ENCODE data around the gene DDAH2. TPM values are rescaled to one million over a fixed set of nuclear protein-coding genes. Genes with fewer than 3 reads are reported as not detected.

Gene DDAH2
- total RNA-seq, 6 experiments from 2014 or later: 16.3 to 27.5 (median 19.1) TPM

DNA sequence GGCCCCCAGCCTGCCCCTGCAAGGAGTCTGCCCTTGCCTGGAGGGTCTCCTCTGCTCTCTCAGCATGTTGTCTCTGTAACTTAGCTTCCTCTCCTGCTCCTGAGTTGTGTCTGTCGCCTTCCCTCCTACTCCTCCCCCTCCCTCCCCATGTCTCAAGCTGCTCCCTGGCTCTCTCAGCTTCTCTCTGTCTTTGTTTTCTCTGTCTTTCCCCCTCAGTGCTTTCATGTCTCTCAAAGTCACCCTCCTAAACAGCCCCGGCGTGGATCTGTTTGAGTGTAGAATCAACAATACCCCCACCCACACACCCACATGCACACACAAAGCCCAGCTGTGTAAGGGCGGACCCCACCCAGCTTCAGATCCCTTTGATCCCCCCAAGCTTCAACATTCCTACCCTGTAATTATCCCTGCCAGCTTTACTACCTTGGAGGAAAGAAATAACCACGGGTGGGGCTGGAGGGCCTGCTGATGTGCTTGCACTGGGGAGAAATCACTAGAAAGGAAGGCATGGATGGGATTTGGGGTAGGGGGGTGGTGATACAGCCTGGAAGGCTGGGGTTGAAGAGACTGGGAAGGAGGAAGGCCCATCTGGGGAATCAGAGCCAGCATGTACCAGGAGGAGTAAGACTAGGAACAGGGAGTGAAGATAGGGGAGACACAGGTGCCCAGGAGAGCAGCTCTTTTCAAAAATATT lies 15.0 kb downstream of the DDAH2 start:
- intact Hi-C loops (cut with DNase I): loop anchor here in 1 of 2 donors (10.0 kb wide), 1 partner anchor 51 kb away; the partner anchor contains the start of gene SAPCD1
- H3K9me3 ChIP-seq: no peaks in the 10 kb centered on the region
- DNase-seq (no peak), ATAC-seq (no peak)
- no peaks in the 10 kb centered on the region for H3K4me1 ChIP-seq
- H3K4me3 ChIP-seq: no peak overlapping the region
- no peak overlapping the region for H3K27ac ChIP-seq
- TF ChIP-seq, protein P1, sequence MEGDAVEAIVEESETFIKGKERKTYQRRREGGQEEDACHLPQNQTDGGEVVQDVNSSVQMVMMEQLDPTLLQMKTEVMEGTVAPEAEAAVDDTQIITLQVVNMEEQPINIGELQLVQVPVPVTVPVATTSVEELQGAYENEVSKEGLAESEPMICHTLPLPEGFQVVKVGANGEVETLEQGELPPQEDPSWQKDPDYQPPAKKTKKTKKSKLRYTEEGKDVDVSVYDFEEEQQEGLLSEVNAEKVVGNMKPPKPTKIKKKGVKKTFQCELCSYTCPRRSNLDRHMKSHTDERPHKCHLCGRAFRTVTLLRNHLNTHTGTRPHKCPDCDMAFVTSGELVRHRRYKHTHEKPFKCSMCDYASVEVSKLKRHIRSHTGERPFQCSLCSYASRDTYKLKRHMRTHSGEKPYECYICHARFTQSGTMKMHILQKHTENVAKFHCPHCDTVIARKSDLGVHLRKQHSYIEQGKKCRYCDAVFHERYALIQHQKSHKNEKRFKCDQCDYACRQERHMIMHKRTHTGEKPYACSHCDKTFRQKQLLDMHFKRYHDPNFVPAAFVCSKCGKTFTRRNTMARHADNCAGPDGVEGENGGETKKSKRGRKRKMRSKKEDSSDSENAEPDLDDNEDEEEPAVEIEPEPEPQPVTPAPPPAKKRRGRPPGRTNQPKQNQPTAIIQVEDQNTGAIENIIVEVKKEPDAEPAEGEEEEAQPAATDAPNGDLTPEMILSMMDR (IDR thresholded peaks at IDR 0.05): no peak
- no peak for TF ChIP-seq POLR2A (IDR thresholded peaks at IDR 0.05)
- H3K27me3 ChIP-seq: no peaks in the 10 kb centered on the region
- WGBS (ENCODE audit: insufficient coverage, low coverage, low lambda C conversion rate, missing lambda C conversion rate): 70% methylated on average over 4 of the region's 5 CpGs
- H3K36me3 ChIP-seq: no peaks in the 10 kb centered on the region

GRCh38 chr6:31713465-31713864 lies 15.6 kb downstream of the DDAH2 start:
- no peak for TF ChIP-seq POLR2A (IDR thresholded peaks at IDR 0.05)
- TF ChIP-seq, protein P1 (IDR thresholded peaks at IDR 0.05): no peak
- H3K9me3 ChIP-seq: no peaks in the 10 kb centered on the region
- WGBS (ENCODE audit: insufficient coverage, low coverage, low lambda C conversion rate, missing lambda C conversion rate): 70% methylated on average over 3 of the region's 4 CpGs
- no peaks in the 10 kb centered on the region for H3K27me3 ChIP-seq
- intact Hi-C loops (cut with DNase I): loop anchor here in 1 of 2 donors (10.0 kb wide), 1 partner anchor 51 kb away; the partner anchor contains the start of gene SAPCD1
- no peaks in the 10 kb centered on the region for H3K36me3 ChIP-seq
- H3K27ac ChIP-seq: no peak overlapping the region
- no peak overlapping the region for H3K4me3 ChIP-seq
- DNase-seq: no peak
- ATAC-seq: no peak
- H3K4me1 ChIP-seq: no peaks in the 10 kb centered on the region

DNA sequence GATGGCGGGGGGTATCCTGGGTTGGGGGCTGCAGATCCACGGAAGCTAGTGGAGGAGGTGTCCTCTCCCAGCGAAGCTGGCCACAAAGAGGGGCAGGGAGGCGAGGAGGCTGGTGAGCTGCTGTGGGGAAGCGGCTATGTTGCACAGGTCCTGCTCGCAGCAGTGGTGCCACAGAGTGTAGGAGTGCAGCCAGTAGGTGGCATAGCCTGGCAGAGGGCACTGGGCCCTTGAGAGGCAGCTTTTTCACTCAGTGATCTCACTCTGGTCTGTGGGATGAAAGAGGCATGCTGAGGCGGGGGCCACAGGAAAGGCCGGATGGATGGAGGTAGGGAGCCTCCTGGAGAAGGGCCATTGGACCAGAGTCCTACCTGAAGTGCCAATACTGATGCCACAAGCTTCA lies 16.8 kb downstream of the DDAH2 start:
- no peaks in the 10 kb centered on the region for H3K4me1 ChIP-seq
- H3K4me3 ChIP-seq: no peak overlapping the region
- intact Hi-C loops (cut with DNase I): loop anchor here in 1 of 2 donors (10.0 kb wide), 1 partner anchor 53 kb away; the partner anchor contains the start of gene SAPCD1
- no peak overlapping the region for H3K27ac ChIP-seq
- 89% methylated on average over 3 of the region's 8 CpGs for WGBS (ENCODE audit: insufficient coverage, low coverage, low lambda C conversion rate, missing lambda C conversion rate)
- no peaks in the 10 kb centered on the region for H3K9me3 ChIP-seq
- H3K27me3 ChIP-seq: no peaks in the 10 kb centered on the region
- DNase-seq: no peak
- no peak for TF ChIP-seq POLR2A (IDR thresholded peaks at IDR 0.05)
- TF ChIP-seq, protein P1 (IDR thresholded peaks at IDR 0.05): peak in 3 of 4 donors; percentile 8 to 28 (median 27)
- no peaks in the 10 kb centered on the region for H3K36me3 ChIP-seq
- ATAC-seq: peak; percentile 55 to 75 (median 65)

DNA sequence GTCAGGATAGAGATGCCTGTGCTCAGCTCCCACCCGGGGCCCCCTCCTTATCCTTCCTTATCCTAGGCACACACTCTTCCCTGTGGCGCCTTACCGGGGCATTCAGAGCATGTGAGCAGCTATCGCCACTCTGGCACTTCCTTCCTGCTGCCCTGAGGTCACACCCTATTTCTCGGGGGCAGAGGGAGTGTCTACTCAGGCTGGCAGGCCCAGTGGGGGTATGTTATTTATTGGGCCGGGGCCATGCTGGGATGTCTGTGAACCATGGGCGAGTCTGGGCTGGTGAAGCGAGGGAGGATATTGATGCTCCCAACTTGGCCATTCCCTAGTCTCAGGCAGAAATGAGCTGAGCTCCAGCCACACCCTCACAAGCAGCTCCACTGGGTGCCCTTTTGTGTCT lies 17.9 kb downstream of the DDAH2 start:
- ATAC-seq: peak; percentile 13 to 36 (median 18)

More for the DNA sequence above, 17.9 kb downstream of the DDAH2 start:
- TF ChIP-seq, protein P1 (IDR thresholded peaks at IDR 0.05): no peak
- TF ChIP-seq POLR2A (IDR thresholded peaks at IDR 0.05): no peak
- Histone ChIP-seq H3K4me1 (no peaks in the 10 kb centered on the region), H3K27me3 (no peaks in the 10 kb centered on the region), H3K27ac (no peak overlapping the region), H3K9me3 (no peaks in the 10 kb centered on the region), H3K4me3 (no peak overlapping the region), H3K36me3 (no peaks in the 10 kb centered on the region)
- WGBS (ENCODE audit: insufficient coverage, low coverage, low lambda C conversion rate, missing lambda C conversion rate): 30% methylated on average over 6 of the region's 8 CpGs
- intact Hi-C loops (cut with DNase I): loop anchor here in 1 of 2 donors (10.0 kb wide), 1 partner anchor 54 kb away; the partner anchor contains the start of gene SAPCD1
- DNase-seq: peak in 1 of 3 donors; percentile 48
